Measurements from ENCODE around the gene ARHGEF3.
"Not testable (repeated sequence)": the region's sequence is repeated elsewhere in the genome, so short reads cannot be mapped to it uniquely, and the experiment has no call there.

ARHGEF3 gene

GRCh38 chr3:56761887-56762651 lies 39.7 kb downstream of the ARHGEF3 start:
- no peak for TF ChIP-seq CTCF (IDR thresholded peaks at IDR 0.05; ENCODE audit: low read depth, low read length)
- DNase-seq = no peak
- Histone ChIP-seq H3K36me3 (no peaks in the 10 kb centered on the region), H3K9me3 (no peaks in the 10 kb centered on the region), H3K4me1 (peaks cover 3% of the 10 kb centered on the region; the same call in 1 of the 2 replicates), H3K27me3 (no peaks in the 10 kb centered on the region), H3K4me3 (ENCODE audit: low read depth, low read length) (no peak overlapping the region)

GRCh38 chr3:56761023-56761422 lies 40.7 kb downstream of the ARHGEF3 start:
- Histone ChIP-seq H3K27me3 (no peaks in the 10 kb centered on the region), H3K9me3 (no peaks in the 10 kb centered on the region), H3K4me3 (ENCODE audit: low read depth, low read length) (no peak overlapping the region), H3K36me3 (no peaks in the 10 kb centered on the region), H3K4me1 (peaks cover 3% of the 10 kb centered on the region; the same call in 1 of the 2 replicates)
- DNase-seq = no peak
- no peak for TF ChIP-seq CTCF (IDR thresholded peaks at IDR 0.05; ENCODE audit: low read depth, low read length)

GRCh38 chr3:56759532-56759931 lies 42.2 kb downstream of the ARHGEF3 start:
- Histone ChIP-seq H3K36me3 (no peaks in the 10 kb centered on the region), H3K4me1 (no peaks in the 10 kb centered on the region), H3K4me3 (ENCODE audit: low read depth, low read length) (no peak overlapping the region), H3K9me3 (no peaks in the 10 kb centered on the region), H3K27me3 (no peaks in the 10 kb centered on the region)
- TF ChIP-seq CTCF (IDR thresholded peaks at IDR 0.05; ENCODE audit: low read depth, low read length) = no peak
- no peak for DNase-seq

- TF ChIP-seq CTCF (IDR thresholded peaks at IDR 0.05; ENCODE audit: low read depth, low read length) = no peak
- Histone ChIP-seq H3K4me3 (ENCODE audit: low read depth, low read length) (no peak overlapping the region), H3K36me3 (no peaks in the 10 kb centered on the region), H3K4me1 (no peaks in the 10 kb centered on the region), H3K9me3 (no peaks in the 10 kb centered on the region), H3K27me3 (no peaks in the 10 kb centered on the region)
- peak; percentile 30 for DNase-seq
Observed at GRCh38 chr3:56758539-56758981, 43.2 kb downstream of the ARHGEF3 start.

GRCh38 chr3:56758042-56758441 lies 43.7 kb downstream of the ARHGEF3 start:
- DNase-seq; H3K4me1 ChIP-seq; H3K4me3 ChIP-seq (ENCODE audit: low read depth, low read length); H3K9me3 ChIP-seq; H3K36me3 ChIP-seq; H3K27me3 ChIP-seq: not testable (repeated sequence)

- DNase-seq = no peak
- TF ChIP-seq CTCF (IDR thresholded peaks at IDR 0.05; ENCODE audit: low read depth, low read length) = no peak
- Histone ChIP-seq H3K9me3 (no peaks in the 10 kb centered on the region), H3K4me3 (ENCODE audit: low read depth, low read length) (no peak overlapping the region), H3K36me3 (no peaks in the 10 kb centered on the region), H3K4me1 (no peaks in the 10 kb centered on the region), H3K27me3 (no peaks in the 10 kb centered on the region)
Observed at GRCh38 chr3:56754741-56755417, 46.9 kb downstream of the ARHGEF3 start.

Data from BE2C (cell line).